ENCODE data around the gene RPN2.

DNA sequence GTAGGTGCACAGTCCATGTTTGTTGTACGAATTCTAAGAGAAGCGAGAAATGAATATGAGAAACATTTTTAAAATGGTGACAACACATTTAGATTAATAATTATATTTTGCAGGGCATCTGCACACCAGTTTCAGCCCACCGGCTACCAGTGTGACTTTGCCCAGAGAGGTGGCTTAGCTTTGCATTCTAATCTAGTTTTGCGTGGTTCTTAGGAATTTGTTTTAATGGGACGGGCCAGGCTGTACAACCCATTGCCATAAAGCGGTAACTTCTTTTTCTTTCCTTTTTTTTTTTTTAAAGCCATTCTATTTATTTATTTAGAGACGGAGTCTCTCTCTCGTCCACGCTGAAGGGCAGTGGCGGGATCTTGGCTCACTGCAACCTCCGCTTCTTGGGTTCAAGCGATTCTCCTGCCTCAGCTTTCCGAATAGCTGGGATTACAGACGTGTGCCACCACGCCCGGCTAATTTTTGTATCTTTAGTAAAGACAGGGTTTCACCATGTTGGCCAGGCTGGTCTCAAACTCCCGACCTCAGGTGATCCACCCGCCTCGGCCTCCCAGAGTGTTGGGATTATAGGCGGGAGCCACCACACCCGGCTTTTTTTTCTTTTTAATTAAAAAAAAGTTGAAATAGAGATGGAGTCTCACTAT is 111.2 kb downstream of the RPN2 start:
- TF ChIP-seq, protein P1, sequence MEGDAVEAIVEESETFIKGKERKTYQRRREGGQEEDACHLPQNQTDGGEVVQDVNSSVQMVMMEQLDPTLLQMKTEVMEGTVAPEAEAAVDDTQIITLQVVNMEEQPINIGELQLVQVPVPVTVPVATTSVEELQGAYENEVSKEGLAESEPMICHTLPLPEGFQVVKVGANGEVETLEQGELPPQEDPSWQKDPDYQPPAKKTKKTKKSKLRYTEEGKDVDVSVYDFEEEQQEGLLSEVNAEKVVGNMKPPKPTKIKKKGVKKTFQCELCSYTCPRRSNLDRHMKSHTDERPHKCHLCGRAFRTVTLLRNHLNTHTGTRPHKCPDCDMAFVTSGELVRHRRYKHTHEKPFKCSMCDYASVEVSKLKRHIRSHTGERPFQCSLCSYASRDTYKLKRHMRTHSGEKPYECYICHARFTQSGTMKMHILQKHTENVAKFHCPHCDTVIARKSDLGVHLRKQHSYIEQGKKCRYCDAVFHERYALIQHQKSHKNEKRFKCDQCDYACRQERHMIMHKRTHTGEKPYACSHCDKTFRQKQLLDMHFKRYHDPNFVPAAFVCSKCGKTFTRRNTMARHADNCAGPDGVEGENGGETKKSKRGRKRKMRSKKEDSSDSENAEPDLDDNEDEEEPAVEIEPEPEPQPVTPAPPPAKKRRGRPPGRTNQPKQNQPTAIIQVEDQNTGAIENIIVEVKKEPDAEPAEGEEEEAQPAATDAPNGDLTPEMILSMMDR (IDR thresholded peaks at IDR 0.05): no peak
- no peak for TF ChIP-seq EZH2 (IDR thresholded peaks at IDR 0.05; ENCODE audit: borderline replicate concordance, insufficient read depth, low read depth, low read length, poor library complexity, severe bottlenecking)

Measured in B cell (primary cell).